GM21576 (cell line): ENCODE results near the gene LMO3.
"Not testable (repeated sequence)": the region's sequence is repeated elsewhere in the genome, so short reads cannot be mapped to it uniquely, and the experiment has no call there.

Source experiments
- ATAC-seq: cut with Tn5 transposase; IDR thresholded peaks from one replicate; pipeline ENCODE4 v1.9.1; 2021; ENCODE audit warnings: mild to moderate bottlenecking, moderate library complexity; ENCODE audit not compliant: unreplicated experiment

Gene LMO3

DNA sequence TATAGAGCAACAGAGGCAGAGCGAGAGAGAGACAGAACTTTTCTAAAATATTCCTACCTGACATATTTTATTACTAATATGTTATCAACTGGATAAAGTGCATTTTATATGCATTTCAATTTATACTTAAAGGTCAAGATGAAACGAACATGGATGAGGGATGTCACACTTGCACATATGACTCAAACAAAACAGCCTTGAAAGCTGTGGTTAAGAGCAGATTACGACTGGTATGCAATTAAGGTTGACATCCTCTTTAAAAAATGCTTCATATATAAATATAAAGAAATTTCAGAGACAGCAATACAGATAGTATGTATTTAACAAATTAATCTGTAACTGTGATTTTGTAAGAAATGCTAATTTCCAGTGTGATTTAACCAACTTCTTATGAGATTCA, 52.5 kb downstream of the LMO3 start:
- no peak for ATAC-seq

DNA sequence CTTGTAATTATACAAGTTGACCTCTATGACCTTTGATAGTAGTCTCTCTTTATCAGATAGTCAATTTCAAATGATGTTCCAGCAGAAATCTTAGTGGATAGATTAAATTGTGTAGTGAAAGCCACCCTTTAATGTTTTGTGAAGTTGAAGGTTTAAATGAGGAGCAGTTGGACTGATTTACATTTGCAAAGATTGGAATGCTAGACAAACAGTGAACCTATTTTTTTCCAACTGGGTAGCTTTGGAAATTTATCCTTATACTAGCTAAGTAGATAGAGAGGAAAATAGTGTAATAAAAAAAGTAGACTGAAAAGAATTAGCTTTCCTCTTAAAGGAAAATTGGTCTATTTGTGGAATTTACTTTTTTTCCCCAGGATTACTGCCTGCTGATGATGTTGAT, 53.7 kb downstream of the LMO3 start:
- ATAC-seq: no peak

- ATAC-seq: no peak
Measured at GRCh38 chr12:16545836-16546235, 60.1 kb downstream of the LMO3 start.

DNA sequence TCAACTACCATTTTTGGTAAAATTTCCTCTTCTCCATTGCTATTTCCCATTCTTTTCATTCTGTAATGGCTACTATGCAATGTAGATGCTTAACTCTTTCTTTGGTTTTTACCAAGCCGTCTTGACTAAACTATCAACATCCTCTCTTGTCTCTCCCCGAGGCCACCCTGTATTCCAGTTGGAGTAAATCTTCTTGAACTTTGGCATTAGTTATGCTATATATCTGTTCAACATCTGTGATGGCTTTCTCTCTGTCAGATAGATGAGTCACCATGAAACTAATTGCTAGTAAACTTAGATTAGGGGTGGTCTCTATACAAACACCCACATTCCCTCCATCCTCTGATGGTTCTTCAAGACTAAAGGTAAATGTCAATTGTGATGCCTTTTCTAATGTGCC, 63.4 kb downstream of the LMO3 start:
- ATAC-seq: no peak

DNA sequence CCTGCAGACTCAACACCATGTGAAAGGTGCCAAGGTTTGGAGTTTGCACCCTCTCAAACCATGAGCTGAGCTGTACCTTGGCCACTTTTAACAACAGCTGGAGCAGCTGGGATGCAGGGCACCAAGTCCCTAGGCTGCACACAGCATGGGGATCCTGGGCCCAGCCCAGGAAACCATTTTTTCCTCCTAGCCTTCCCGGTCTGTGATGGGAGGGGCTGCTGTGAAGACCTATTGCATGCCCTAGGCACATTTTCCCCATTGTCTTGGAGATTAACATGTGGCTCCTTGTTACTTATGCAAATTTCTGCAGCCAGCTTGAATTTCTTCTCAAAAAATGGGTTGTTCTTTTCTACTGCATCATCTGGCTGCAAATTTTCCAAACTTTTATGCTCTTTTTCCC, 68.3 kb downstream of the LMO3 start:
- not testable (repeated sequence) for ATAC-seq

DNA sequence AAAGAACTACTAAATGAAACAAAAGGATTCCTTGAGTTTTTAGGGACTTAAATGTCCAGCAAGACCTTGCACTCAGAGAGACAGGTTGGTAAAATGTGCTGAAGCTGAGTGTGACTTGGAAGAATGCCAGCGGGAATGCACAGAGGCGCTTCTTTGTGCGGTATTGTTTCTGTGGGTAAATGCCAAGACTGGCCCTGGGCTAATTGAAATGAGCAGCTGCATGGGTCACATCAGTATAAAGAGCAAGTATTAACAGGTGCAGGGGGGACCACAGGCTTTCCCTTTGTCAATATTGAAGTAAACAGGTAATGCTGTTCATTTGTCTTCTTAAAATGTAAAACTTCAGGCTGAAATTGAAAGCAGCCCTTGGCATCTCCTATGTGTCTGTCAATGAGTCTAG, 74.3 kb downstream of the LMO3 start:
- no peak for ATAC-seq

- ATAC-seq: no peak
Measured at GRCh38 chr12:16530268-16530850, 75.6 kb downstream of the LMO3 start.

- no peak for ATAC-seq
Measured at GRCh38 chr12:16526693-16527092, 79.3 kb downstream of the LMO3 start.

- ATAC-seq: no peak
Measured at GRCh38 chr12:16524378-16524777, 81.6 kb downstream of the LMO3 start.

- ATAC-seq: no peak
Measured at GRCh38 chr12:16523951-16524331, 82.0 kb downstream of the LMO3 start.

DNA sequence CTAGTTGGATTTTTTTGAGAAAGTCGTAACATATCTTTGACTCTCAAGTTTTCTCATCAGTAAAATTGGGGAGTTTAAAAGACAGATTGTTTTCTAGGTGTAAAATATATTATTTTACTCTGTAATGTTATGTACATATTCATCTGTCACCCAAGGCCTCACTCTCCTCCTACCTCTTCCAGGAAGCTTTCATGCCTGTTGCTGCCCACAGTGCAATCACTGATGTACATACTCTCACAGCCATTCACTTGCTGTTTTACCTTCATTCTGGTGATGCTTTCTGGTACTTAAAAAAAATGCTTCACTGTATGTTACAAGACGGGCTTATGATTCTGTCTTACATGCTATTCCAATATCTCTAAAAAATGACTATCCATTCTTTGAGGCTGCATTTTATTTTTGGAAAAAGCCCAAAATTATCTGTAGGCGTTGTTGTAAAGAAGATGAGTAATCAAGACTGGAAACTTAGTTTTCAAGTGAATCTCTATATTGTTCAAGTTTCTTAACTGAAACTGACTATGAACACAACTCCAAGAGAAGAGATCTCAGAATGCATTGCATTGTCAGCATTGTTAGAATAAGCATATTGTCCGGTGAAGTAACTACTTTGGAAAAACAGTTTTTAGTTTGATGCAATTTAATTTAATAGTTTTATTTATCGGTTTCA, 82.5 kb downstream of the LMO3 start:
- ATAC-seq: no peak

DNA sequence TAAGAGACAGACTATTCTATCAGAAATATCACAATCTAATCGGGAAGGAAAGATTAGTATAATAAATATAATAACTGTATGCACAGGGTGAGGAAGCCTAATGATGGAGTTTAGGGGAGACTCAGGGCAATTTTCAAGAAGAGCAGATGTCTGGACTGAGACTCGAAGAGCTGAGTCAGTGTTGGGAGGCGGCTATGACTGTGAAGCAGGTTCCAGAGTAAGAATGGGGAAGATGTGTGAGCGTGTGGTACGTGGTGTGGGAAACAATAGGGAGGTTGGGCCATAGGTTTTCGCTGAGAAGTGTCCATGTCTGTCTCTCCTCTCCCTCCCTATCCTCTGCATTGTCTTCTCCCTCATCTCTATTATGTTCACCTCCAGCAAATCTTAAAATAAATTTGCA, 85.6 kb downstream of the LMO3 start:
- no peak for ATAC-seq

- ATAC-seq: no peak
Measured at GRCh38 chr12:16515666-16516065, 90.3 kb downstream of the LMO3 start.

DNA sequence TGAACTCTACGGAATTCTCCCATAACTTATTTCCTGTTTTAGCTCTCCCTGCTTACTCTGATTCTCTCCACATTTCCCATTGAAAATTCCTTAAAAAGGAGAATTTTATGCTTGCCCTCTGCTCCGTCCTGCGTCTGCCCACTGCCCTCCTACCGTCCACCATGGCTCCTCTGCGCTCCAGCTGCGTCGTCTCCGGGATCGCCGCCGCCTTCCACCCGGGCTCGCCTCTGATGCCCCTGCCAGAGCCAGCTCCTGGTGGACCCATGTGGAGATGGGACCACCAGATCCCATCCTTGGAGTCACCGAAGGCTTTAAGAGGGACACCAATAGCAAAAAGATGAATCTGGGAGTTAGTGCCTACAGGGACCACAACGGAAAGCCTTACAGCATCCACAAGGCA, 92.7 kb downstream of the LMO3 start:
- ATAC-seq: no peak

DNA sequence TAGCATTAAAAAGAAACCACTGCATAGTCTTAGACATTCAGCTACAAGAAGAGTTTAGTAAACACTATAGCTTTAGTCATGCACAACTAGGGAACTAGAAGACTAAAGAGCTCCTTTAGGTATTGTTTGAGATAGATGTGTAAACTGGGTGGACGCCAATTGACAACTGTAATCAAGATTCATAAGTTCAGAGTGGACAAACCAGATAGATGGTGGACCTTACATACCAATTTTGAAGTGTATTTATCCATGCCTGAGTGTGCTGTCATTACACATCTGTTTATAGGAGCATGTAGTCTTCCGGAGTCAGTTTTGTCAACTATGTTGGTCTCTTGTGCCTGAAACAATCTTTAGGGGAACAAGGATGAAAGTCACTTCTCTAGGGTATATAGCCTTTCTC, 96.6 kb downstream of the LMO3 start:
- ATAC-seq: no peak

GRCh38 chr12:16506394-16506793, 99.6 kb downstream of the LMO3 start:
- no peak for ATAC-seq

DNA sequence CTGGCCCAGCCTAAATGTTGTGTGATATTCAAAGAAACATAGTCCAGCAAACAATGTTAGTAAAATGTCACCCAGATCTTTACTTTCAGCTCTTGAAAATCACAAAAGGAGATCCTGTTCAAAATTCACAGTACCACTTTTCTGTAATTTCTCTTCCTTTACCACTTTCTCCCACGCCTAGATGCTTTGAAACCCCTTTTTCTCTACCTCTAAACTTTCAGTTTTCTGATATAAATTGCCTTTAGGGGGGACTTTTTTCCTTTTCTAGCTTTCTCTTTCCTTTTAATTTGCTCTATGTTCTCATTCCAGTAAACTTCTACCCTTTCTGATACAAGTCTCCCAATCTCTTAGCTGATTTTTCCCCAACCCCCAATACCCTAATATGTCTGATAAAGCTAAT, 101.8 kb downstream of the LMO3 start:
- ATAC-seq: no peak

- no peak for ATAC-seq
Measured at GRCh38 chr12:16499611-16500010, 106.4 kb downstream of the LMO3 start.
